Measurements from ENCODE around the gene APOBEC4.
"Not testable (repeated sequence)": the region's sequence is repeated elsewhere in the genome, so short reads cannot be mapped to it uniquely, and the experiment has no call there.

APOBEC4 gene

GRCh38 chr1:183634429-183635065 is 18.6 kb downstream of the APOBEC4 start:
- no peak for DNase-seq (ENCODE audit: low read depth in 2 of 2)

DNA sequence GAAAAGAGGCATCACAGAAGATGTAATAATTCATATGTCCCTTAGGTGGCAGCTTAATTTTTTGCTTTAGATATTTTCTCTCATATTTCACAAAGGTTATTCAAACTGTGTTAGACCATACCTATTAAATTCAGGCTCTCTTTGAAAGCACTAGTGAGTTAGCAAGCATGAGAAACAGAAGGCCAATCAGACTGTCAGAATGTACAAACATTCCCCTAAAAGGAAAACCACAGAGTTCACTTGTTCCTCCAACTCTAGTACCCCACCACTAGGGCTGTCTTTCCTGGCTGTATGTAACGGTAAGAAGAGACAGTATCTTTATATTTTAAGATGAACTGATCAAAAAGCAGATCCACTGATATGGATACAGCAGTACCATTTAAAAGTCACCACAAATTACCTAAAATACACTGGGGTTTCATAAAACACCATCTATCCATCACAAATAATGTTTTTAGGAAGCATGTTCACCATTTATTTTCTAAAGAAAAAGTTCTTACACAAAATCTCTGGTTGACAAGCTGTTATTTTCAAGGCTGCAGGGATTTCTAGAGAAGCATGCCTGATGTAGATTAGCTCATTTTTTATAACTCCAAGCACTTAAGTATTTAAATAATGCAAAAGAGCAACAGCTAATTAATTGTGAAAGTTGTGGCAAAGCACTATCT is 19.3 kb downstream of the APOBEC4 start:
- DNase-seq (ENCODE audit: low read depth in 2 of 2) = peak in 1 of 2 donors; percentile 37

- DNase-seq (ENCODE audit: low read depth in 2 of 2) = no peak
Measured at GRCh38 chr1:183632964-183633363, 20.2 kb downstream of the APOBEC4 start.

DNA sequence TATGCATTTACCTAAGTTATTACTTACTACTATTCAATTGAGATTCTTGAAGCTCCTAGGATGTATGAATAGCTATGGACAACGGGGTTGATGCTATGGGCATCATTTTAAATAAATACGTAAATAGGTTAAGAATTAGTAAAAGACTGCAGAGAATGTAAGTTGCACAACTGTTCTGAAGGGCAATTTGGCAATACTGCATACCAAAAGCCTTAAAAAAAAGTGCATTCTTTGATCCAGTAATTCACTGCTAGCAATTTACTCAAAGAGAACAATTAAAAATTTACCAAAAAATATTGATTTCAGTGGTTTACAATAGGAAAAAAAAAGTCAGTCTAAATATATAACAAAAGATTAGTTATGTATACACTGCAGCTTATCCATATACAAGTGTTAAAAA is 21.0 kb downstream of the APOBEC4 start:
- DNase-seq (ENCODE audit: low read depth in 2 of 2) = no peak

DNA sequence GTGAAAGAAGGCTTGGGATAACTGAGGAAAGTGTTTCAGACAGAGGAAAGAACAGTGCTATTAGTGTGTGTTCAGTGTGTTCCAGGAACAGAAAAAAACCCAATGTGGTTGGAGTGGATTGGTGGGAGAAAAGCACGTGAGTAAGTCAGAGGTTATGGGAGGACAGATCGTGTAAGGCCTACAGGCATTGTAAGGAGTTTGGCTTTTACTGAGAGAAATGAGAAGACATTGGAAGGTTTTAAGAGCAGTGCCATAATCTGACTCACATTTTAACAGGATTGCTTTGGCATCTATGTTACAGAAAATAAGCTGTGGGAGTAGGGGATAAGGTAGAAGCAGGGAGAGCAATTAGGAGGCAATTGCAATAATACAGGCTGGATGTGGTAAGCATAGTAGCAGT is 22.4 kb downstream of the APOBEC4 start:
- DNase-seq (ENCODE audit: low read depth in 2 of 2) = no peak

DNA sequence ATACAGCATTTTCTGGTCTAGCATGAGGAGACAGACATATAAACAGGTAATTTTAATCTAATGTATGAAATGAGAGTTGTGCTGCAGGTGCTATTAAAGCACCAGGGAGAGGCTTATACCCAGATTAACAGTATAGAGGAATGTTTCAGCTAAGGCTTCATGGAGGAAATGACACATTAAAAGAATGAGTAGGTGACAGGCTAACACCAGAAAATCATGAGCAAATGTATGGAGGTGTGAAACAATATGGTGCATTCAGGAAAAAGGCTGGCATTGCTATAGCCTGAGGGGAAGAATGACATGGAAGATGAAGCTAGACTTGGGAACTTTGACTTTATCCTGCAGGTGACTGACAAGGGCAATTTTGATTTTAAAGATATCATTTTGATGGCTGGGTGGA is 24.6 kb downstream of the APOBEC4 start:
- no peak for DNase-seq (ENCODE audit: low read depth in 2 of 2)

DNA sequence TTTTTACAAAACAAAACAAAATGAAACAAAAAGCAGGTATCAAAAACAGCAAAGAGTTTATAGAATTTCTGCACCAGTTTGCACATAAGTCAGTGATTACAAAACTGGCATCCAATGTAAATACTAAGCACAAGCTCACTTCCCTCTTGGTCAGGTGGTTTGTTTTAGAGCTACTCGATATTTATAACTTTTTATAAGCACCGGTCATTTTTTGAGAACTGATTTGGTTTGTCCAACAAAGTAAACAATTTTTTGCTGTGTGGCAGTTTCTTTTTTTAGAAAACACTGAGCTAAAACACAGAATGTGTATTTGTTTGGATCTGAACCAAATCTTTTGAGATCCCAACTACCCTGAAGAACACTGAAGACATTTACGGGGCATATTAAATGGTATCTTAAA is 26.9 kb downstream of the APOBEC4 start:
- not testable (repeated sequence) for DNase-seq (ENCODE audit: low read depth in 2 of 2)

DNA sequence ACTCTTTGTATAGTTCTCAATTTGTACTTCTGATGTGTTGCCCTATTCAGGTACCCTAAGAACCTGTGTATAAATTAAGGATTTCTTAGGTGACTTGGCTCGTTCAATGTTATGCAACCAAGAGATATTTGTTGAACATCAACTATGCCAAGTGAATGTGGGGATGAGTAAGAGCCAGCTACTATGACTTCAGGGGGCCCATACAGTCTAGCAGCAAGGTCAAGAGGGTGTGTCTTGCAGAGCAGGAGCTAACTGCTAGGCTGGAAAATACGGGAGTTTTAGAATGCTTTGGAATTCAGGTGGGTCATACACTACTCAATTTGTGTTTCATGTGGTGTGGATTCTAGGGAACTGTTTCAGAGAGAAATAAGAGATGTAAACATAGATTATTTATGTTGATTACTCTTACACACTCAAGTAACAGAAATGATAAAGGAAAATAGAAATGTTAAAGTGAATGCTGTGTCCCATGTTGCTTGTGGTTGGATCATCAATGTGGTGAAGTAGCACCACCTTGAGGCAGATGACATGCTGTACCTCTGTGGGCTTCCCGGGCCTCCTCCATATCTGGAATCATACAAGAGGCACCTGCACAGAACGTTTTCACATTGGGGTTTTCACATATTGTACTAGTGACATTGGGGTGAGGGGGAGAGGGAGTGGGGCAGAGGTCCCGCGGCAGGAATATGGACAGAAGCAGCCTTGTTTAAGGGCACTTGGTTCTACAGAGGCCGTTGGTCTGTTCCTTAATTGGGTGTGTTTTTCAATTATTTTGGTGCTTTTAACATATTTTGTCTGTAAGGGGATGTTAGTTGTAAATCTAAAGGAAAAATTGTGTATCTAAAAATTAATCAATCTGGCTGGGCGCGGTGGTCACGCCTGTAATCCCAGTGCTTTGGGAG is 30.0 kb downstream of the APOBEC4 start:
- peak in 1 of 2 donors; percentile 25 for DNase-seq (ENCODE audit: low read depth in 2 of 2)

- no peak for DNase-seq (ENCODE audit: low read depth in 2 of 2)
Measured at GRCh38 chr1:183622013-183622412, 31.1 kb downstream of the APOBEC4 start.

DNA sequence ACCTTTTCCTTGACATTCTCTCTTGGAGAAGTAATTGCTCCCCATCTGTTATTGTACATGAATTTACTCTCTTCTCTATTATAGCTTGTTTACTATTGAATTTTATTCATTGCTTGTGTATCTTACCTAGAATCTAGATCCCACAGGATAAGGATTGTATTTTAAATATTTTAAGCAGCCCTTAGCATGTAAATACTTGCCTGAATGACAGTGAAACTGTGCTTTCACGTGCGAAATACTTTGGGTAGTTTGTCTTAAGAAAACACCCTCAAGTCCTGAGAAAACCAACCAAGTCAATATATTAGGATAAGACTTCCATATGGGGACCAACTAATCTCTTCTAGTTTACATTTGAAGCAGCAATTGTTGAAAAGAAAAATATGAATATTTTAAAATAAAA is 32.8 kb downstream of the APOBEC4 start:
- no peak for DNase-seq (ENCODE audit: low read depth in 2 of 2)

DNA sequence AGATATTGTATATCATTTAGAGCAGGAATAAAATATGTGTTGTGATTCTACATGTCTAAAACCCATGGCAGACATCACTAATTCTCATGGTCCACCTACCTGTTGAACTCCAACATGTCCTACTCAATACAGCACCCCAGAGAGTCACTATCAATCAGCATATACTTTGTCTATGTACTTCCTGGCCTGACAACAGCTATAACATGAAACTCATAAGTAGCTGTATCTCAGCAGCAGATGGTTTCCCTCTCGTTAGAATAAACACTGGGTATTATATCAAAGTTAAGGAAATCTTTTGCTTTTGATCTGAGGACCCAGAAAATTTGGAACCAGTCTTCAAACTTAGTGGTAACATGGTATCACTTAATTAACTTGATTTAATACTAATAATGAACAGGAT is 33.3 kb downstream of the APOBEC4 start:
- no peak for DNase-seq (ENCODE audit: low read depth in 2 of 2)

DNA sequence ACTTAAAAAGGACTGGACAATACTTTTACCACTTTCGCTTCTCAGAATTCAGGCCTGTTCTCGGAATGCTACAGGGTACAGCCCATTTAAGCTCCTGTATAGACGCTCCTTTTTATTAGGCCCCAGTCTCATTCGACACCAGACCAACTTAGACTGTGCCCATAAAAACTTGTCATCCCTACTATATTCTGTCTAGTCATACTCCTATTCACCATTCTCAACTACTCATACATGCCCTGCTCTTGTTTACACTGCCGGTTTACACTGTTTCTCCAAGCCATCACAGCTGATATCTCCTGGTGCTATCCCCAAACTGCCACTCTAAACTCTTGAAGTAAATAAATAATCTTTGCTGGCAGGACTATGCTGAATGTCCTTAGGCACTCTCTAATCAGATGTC is 34.9 kb downstream of the APOBEC4 start:
- DNase-seq (ENCODE audit: low read depth in 2 of 2) = not testable (repeated sequence)

GRCh38 chr1:183612975-183613374 is 40.1 kb downstream of the APOBEC4 start:
- not testable (repeated sequence) for DNase-seq (ENCODE audit: low read depth in 2 of 2)

DNA sequence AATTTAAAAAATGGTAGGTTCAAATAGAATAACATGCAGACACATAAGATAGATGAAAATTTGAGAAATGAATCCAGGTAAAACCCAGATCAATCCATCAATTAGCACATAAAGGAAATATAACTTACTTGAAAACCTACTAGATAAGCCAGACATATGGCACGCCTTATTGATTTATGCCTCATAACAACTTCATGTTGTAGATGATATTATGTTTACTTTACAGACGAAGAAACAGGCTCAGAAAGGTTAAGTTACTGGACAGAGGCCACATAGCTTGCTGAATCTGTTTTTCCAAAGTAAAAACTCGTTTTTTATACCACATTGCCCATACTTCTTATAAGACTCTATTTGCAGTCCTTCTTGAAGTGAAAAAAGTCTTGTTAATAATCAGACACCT is 40.7 kb downstream of the APOBEC4 start:
- DNase-seq (ENCODE audit: low read depth in 2 of 2) = no peak

DNA sequence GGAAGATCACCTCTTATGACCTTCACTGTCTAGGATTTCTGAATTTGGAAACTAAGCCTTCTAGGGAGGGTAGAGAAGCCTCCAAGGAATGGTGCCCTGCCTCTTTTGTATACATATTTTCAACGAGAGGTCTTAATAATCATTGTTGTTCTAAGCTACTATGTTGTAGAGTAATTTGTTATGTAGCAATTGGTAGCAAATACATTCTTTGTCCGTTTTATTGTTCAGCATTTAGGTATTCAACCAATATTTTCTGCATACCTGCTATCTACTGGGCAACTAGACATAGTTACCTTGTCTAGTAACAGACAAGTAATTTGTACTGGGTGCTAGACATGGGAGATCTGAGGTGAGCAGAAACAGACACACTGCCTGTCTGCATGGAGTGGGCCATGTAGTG is 42.1 kb downstream of the APOBEC4 start:
- no peak for DNase-seq (ENCODE audit: low read depth in 2 of 2)

DNA sequence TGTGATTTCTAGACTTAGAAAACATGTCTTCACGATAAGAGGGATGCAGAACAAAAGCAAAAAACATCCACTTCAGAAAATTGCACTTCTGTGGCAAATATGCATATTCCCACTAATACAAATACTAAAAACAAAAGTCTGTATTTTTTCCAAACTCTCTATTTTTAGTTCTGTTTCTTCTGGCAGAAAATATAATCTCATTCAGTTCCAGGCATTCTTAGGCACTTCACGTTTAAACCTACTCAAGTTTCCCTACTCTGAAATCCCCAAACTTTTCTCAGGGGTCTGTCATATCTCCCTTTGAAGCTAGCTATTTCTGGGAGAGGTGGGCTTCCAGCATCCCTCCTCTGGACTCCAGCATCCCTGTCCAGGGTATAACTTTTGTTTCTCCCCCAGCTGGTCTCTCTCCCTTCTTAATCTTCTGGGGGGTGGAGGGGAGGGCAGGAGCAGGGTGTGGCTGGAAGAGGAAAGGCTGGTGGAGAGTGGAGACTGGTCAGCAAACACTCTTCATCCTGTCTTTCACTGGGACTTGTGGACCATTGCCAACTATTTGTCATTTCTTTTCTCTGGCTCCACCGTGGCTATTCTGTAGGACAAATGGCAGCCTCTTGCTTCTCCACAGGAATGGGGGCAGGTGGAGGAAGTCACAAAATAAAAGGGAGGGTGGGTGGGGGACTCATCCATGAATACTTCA is 43.2 kb downstream of the APOBEC4 start:
- no peak for DNase-seq (ENCODE audit: low read depth in 2 of 2)

- DNase-seq (ENCODE audit: low read depth in 2 of 2) = no peak
Measured at GRCh38 chr1:183609313-183609712, 43.8 kb downstream of the APOBEC4 start.

- DNase-seq (ENCODE audit: low read depth in 2 of 2) = no peak
Measured at GRCh38 chr1:183607322-183607980, 45.7 kb downstream of the APOBEC4 start.

DNA sequence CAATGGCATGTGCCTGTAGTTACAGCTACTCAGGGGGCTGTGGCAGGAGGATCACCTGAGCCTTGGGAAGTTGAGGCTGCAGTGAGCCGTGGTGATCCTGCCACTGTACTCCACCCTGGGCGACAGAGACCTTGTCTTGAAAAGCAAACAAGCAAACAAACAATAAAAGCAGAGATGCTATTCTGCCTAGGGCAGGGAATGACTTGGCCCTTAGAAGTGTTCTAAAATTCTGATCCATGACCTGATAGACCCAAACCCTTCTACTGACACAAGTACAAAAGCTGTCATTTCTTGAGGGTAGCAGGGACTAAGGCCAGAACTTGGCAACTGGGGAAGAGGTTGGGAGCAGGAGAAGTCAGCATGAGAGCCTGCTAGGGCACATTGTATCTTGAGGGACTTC is 47.2 kb downstream of the APOBEC4 start:
- no peak for DNase-seq (ENCODE audit: low read depth in 2 of 2)

DNA sequence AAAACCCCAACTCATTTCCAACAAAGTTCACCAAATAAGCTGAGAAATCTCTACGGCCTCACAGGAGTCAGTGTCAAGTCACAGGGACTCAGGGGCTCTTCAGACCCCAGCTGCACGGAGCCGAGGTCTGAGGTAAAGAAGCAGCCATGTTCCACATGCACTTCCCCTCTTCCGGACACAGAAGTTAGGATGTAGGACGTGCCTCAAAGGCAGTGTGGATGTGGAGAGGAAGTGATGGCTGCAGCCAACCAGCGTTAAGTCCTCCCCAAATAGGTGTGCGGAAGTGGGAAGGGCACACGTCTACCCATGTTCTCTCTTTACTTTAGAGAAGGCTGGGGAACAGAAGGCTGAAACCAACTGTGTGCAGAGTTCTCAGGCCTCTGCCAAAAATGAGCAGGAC is 48.3 kb downstream of the APOBEC4 start:
- DNase-seq (ENCODE audit: low read depth in 2 of 2) = no peak

DNA sequence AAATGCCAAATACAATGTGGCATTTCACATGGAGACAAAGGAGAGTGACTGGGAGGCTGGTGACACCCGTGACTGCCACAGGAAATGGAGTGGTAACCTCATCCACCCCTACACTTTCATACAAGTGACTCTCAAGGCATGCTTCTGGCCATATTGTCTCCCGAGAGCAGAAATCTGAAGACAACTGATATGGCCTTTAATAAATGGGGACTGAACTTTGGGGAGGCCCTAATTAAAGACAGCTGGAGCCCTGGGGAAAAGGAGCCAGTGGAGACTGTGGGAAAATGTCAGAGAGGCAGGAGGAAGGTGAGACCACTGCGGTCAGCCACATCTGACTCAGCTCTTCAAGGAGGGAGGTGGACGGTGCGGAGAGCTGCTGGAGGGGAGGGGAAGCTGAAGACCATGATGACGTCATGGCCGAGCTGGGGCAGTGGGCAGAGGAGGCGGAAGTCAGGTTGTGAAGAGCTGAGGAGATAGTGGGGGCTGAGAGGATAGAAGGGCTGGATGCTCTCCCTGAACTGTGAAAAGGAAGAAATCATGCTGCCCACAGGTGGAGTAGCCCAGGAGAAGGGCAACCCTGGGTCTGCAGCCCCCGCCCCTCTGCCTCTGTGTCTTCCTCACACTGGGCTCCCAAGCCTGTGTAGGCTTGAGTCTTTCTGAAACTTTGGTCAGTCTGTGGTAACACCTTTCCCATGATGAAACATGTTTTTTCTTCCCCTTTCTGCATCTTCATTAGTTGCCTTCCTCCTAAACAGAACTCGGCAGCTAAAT is 48.9 kb downstream of the APOBEC4 start:
- no peak for DNase-seq (ENCODE audit: low read depth in 2 of 2)
